Gastroesophageal sphincter (tissue), 3 donors: ENCODE data around the gene ARHGEF4.

ENCODE experiments used
- CTCF ChIP-seq, 4 experiments: fragments of 200-600 bp in 2 of 4; fragments of 450-650 bp in 2 of 4; sonication (generic) in 1 of 4; IDR thresholded peaks; one replicate each; pipeline ENCODE4 v1.5.1; 2017 to 2019; ENCODE audit warnings: antibody characterized with exemption in 4 of 4, mild to moderate bottlenecking in 2 of 4, moderate library complexity in 2 of 4
- POLR2A ChIP-seq, 2 donors: fragments of 450-650 bp; IDR thresholded peaks; one replicate each; pipeline ENCODE4 v1.6.1; 2017; ENCODE audit warnings: antibody characterized with exemption in 2 of 2, mild to moderate bottlenecking in 2 of 2, moderate library complexity in 1 of 2
- POLR2AphosphoS5 ChIP-seq: sonication (generic); formaldehyde crosslinking; IDR thresholded peaks from one replicate; pipeline ENCODE4 v1.6.1; 2017; ENCODE audit warnings: antibody characterized with exemption

DNA sequence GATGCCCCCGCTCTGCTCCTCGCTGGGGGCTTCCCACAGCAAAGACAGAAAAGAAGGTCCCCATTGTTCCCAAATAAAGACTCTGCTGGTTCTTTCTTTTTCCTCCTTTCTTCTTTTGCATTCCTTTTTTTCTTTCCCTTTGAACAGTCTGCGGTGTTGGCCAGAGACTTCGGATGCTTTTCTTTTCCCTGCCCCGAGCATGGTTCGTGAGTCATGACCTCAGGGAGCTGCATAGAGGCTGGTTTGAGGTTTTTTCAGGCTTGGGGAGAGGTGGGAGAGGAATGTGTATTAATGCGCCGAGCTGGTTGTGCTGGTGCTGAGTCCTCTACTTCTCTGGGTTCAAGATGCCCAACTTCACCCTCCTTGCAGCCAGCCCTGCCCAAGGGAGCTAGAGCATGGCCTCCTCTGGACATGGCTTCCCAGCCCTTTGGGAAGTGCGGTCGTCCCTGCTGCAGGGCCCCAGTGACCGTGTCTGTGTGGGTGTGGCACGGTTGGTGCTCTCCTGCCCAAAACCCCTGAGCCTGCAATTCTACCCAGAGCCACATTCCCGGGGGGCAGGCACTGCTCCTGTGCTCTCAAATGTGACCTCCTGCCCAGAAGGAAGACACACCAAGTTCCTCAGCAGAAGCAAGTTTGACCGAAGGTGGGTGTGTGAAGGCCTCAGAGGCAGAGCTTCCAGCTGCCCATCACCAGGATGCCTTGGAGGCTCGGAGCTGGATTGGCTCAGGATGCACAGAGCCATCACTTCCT lies 9.0 kb upstream of the ARHGEF4 start:
- TF ChIP-seq CTCF (IDR thresholded peaks at IDR 0.05): no peak
- TF ChIP-seq POLR2AphosphoS5: no peak
- no peak for TF ChIP-seq POLR2A (IDR thresholded peaks at IDR 0.05)
